WTC11 (cell line): ENCODE data around the gene ATXN2L. TPM values are rescaled to one million over a fixed set of nuclear protein-coding genes. Genes with fewer than 3 reads are reported as not detected.

Experiments
- ATAC-seq: fragments of 200-7000 bp; cut with Tn5 transposase; 2 replicates; pipeline ENCODE4 v1.10.0; 2021; ENCODE audit warnings: mild to moderate bottlenecking, moderate library complexity
- CTCF ChIA-PET: fragments of 300-600 bp; sonication (Branson Sonifier 250); formaldehyde crosslinking; loops from one replicate; lab custom pipeline; 2021; ENCODE audit warnings: antibody characterized with exemption; lab: Charles Lee
- POLR2A ChIA-PET: fragments of 350-600 bp; sonication (Branson Sonifier 250); formaldehyde crosslinking; loops from one replicate; lab custom pipeline; 2021; ENCODE audit warnings: antibody characterized with exemption; lab: Charles Lee
- DNase-seq: peaks from one replicate; pipeline ENCODE4 v3.0.0; 2021; ENCODE audit warnings: low spot score
- H3K27ac Mint-ChIP-seq: 2 replicates; pipeline ENCODE4 v1.8.0; 2021; ENCODE audit warnings: mixed read lengths
- H3K27me3 Mint-ChIP-seq: 2 replicates; pipeline ENCODE4 v1.8.0; 2021; ENCODE audit warnings: low read depth, mild to moderate bottlenecking, moderate library complexity, mixed read lengths
- H3K36me3 Mint-ChIP-seq: 2 replicates; pipeline ENCODE4 v1.8.0; 2021; ENCODE audit warnings: mixed read lengths
- H3K4me1 Mint-ChIP-seq: 2 replicates; pipeline ENCODE4 v1.8.0; 2022; ENCODE audit warnings: mixed read lengths
- H3K4me3 Mint-ChIP-seq: 2 replicates; pipeline ENCODE4 v1.8.0; 2021; ENCODE audit warnings: mild to moderate bottlenecking, moderate library complexity, mixed read lengths
- H3K9me3 Mint-ChIP-seq: 2 replicates; pipeline ENCODE4 v1.8.0; 2021; ENCODE audit warnings: mixed read lengths
- ARID4B ChIP-seq: sonication (generic); formaldehyde crosslinking; IDR thresholded peaks from 2 replicates; pipeline ENCODE4 v1.8.0; 2023; ENCODE audit warnings: missing genetic modification reagents, mild to moderate bottlenecking, borderline replicate concordance
- CBFB ChIP-seq: sonication (generic); formaldehyde crosslinking; IDR thresholded peaks from 2 replicates; pipeline ENCODE4 v1.8.1; 2022; ENCODE audit warnings: mild to moderate bottlenecking, low read depth, missing genetic modification reagents
- JUN ChIP-seq: sonication (generic); formaldehyde crosslinking; IDR thresholded peaks from 2 replicates; pipeline ENCODE4 v1.8.0; 2023; ENCODE audit warnings: mild to moderate bottlenecking, missing genetic modification reagents
- NFE2L1 ChIP-seq: sonication (generic); formaldehyde crosslinking; IDR thresholded peaks from 2 replicates; pipeline ENCODE4 v1.8.1; 2023; ENCODE audit warnings: missing genetic modification reagents
- NFYB ChIP-seq: sonication (generic); formaldehyde crosslinking; conservative IDR thresholded peaks from 2 replicates; pipeline ENCODE4 v1.8.0; 2022; ENCODE audit warnings: low read depth, missing genetic modification reagents
- NR1H2 ChIP-seq: sonication (generic); formaldehyde crosslinking; IDR thresholded peaks from 2 replicates; pipeline ENCODE4 v1.9.0; 2021; ENCODE audit warnings: mild to moderate bottlenecking, moderate library complexity, missing genetic modification reagents
- PRRX2 ChIP-seq: fragments of 250-450 bp; sonication (Bioruptor Pico); IDR thresholded peaks from 2 replicates; pipeline ENCODE4 v1.8.0; 2021; ENCODE audit warnings: mild to moderate bottlenecking
- SP1 ChIP-seq: sonication (generic); formaldehyde crosslinking; conservative IDR thresholded peaks from 2 replicates; pipeline ENCODE4 v1.8.1; 2022; ENCODE audit warnings: missing genetic modification reagents
- ZNF263 ChIP-seq: sonication (generic); formaldehyde crosslinking; IDR thresholded peaks from 2 replicates; pipeline ENCODE4 v1.8.1; 2022; ENCODE audit warnings: low read depth, mild to moderate bottlenecking, moderate library complexity, missing genetic modification reagents
- ZNF317 ChIP-seq: sonication (generic); formaldehyde crosslinking; IDR thresholded peaks from 2 replicates; pipeline ENCODE4 v1.8.1; 2023; ENCODE audit warnings: low read depth, mild to moderate bottlenecking, moderate library complexity, missing genetic modification reagents, borderline replicate concordance
- ZNF512 ChIP-seq: sonication (generic); formaldehyde crosslinking; IDR thresholded peaks from 2 replicates; pipeline ENCODE4 v1.8.1; 2022; ENCODE audit warnings: missing genetic modification reagents, borderline replicate concordance
- microRNA-seq: library from miRNA; unstranded; fragments of <30 nt; microRNA quantifications from one replicate; pipeline ENCODE4 v1.2.0, GENCODE V29; 2022; ENCODE audit warnings: borderline number of aligned reads
- total RNA-seq: library from RNA; stranded (reverse); gene quantifications from 3 replicates; pipeline ENCODE4 v1.2.3, GENCODE V29; 2021
- TF ChIP-seq, protein P1 (sequence below): sonication (generic); formaldehyde crosslinking; IDR thresholded peaks from 2 replicates; pipeline ENCODE4 v1.8.0; 2022; ENCODE audit warnings: mild to moderate bottlenecking, missing genetic modification reagents
- TF ChIP-seq, protein P2 (sequence below): fragments of 250-450 bp; sonication (Bioruptor Pico); IDR thresholded peaks from 2 replicates; pipeline ENCODE4 v1.9.0; 2021; ENCODE audit warnings: mild to moderate bottlenecking, borderline replicate concordance

Gene ATXN2L
- total RNA-seq, 1 experiment from 2014 or later, result 243 TPM

DNA sequence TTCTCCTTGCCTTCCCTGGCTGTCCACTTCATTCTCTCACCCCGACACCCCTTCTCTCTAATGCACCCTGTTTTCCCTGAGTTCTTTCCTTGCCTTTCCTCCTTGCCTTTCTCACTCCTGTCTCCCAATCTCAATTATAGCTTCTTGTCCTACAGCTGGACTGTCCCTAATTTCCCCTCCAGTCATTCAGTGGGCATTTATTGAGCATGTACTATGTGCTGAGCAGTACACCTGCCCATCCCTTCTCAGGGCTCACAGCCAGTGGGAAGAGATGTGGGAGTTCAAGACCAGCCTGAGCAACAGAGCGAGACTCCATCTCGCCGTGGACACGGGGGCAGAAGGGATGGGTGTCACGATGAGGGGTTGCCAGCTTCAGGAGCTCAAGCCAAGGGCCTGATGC is 61.2 kb downstream of the ATXN2L start:
- POLR2A ChIA-PET, result no interaction called here
- DNase-seq (no peak), ATAC-seq (no peak)
- no peaks in the 10 kb centered on the region for H3K9me3 Mint-ChIP-seq
- CTCF ChIA-PET, result interaction anchor here (0.5 kb wide), 2 partner anchors 26 to 759 kb away, joined by 3 to 5 read pairs; no protein-coding TSS in a partner anchor
- peak overlapping the region; percentile 39; the same call in 1 of the 2 replicates for H3K27ac Mint-ChIP-seq
- H3K4me1 Mint-ChIP-seq, result peaks cover 26% of the 10 kb centered on the region
- H3K4me3 Mint-ChIP-seq, result no peak overlapping the region
- peaks cover 28% of the 10 kb centered on the region for H3K27me3 Mint-ChIP-seq
- H3K36me3 Mint-ChIP-seq, result no peaks in the 10 kb centered on the region
- no peak for TF ChIP-seq NFE2L1 (CRISPR knock-in tag)
- no peak for TF ChIP-seq CBFB (CRISPR knock-in tag)
- TF ChIP-seq NR1H2 (CRISPR knock-in tag), result no peak
- no peak for TF ChIP-seq SP1 (CRISPR knock-in tag)
- no peak for TF ChIP-seq ZNF512 (CRISPR knock-in tag)
- TF ChIP-seq JUN (CRISPR knock-in tag), result no peak
- TF ChIP-seq, protein P1, sequence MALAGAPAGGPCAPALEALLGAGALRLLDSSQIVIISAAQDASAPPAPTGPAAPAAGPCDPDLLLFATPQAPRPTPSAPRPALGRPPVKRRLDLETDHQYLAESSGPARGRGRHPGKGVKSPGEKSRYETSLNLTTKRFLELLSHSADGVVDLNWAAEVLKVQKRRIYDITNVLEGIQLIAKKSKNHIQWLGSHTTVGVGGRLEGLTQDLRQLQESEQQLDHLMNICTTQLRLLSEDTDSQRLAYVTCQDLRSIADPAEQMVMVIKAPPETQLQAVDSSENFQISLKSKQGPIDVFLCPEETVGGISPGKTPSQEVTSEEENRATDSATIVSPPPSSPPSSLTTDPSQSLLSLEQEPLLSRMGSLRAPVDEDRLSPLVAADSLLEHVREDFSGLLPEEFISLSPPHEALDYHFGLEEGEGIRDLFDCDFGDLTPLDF (CRISPR knock-in tag), result no peak
- no peak for TF ChIP-seq ZNF263 (CRISPR knock-in tag)
- TF ChIP-seq PRRX2, result no peak
- no peak for TF ChIP-seq ARID4B (CRISPR knock-in tag)
- TF ChIP-seq, protein P2, sequence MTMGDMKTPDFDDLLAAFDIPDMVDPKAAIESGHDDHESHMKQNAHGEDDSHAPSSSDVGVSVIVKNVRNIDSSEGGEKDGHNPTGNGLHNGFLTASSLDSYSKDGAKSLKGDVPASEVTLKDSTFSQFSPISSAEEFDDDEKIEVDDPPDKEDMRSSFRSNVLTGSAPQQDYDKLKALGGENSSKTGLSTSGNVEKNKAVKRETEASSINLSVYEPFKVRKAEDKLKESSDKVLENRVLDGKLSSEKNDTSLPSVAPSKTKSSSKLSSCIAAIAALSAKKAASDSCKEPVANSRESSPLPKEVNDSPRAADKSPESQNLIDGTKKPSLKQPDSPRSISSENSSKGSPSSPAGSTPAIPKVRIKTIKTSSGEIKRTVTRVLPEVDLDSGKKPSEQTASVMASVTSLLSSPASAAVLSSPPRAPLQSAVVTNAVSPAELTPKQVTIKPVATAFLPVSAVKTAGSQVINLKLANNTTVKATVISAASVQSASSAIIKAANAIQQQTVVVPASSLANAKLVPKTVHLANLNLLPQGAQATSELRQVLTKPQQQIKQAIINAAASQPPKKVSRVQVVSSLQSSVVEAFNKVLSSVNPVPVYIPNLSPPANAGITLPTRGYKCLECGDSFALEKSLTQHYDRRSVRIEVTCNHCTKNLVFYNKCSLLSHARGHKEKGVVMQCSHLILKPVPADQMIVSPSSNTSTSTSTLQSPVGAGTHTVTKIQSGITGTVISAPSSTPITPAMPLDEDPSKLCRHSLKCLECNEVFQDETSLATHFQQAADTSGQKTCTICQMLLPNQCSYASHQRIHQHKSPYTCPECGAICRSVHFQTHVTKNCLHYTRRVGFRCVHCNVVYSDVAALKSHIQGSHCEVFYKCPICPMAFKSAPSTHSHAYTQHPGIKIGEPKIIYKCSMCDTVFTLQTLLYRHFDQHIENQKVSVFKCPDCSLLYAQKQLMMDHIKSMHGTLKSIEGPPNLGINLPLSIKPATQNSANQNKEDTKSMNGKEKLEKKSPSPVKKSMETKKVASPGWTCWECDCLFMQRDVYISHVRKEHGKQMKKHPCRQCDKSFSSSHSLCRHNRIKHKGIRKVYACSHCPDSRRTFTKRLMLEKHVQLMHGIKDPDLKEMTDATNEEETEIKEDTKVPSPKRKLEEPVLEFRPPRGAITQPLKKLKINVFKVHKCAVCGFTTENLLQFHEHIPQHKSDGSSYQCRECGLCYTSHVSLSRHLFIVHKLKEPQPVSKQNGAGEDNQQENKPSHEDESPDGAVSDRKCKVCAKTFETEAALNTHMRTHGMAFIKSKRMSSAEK (CRISPR knock-in tag), result no peak
- no peak for TF ChIP-seq ZNF317 (CRISPR knock-in tag)
- no peak for TF ChIP-seq NFYB (CRISPR knock-in tag)

Small RNAs within 50 kb of the gene (microRNA-seq; reads per million reads assigned to microRNA genes)
- gene MIR4721, result not detected

Other genes starting within 250 kb of the ATXN2L start
- 0.35 to 0.87 TPM (median 0.55 TPM) in 3 replicates for gene SULT1A2, start 225.9 kb upstream of the ATXN2L start, total RNA-seq
- gene SULT1A1, start 213.0 kb upstream of the ATXN2L start, total RNA-seq, result 3.2 to 5.6 TPM (median 5.4 TPM) in 3 replicates
- 1.1 to 2.1 TPM (median 1.3 TPM) in 3 replicates for gene NPIPB8, start 184.9 kb upstream of the ATXN2L start, total RNA-seq
- gene EIF3C, start 111.5 kb upstream of the ATXN2L start, total RNA-seq, result 728 to 868 TPM (median 730 TPM) in 3 replicates
- 1.4 to 2.5 TPM (median 1.5 TPM) in 3 replicates for gene NPIPB9, start 71.2 kb upstream of the ATXN2L start, total RNA-seq
- 233 to 296 TPM (median 252 TPM) in 3 replicates for gene TUFM, start 23.3 kb downstream of the ATXN2L start, total RNA-seq
- gene SH2B1, start 40.8 kb downstream of the ATXN2L start, total RNA-seq, result 51.6 to 55.3 TPM (median 53.1 TPM) in 3 replicates
- gene ATP2A1, start 55.5 kb downstream of the ATXN2L start, total RNA-seq, result 4.7 to 6.4 TPM (median 5.6 TPM) in 3 replicates
- gene RABEP2, start 102.2 kb downstream of the ATXN2L start, total RNA-seq, result 16.5 to 24.0 TPM (median 22.6 TPM) in 3 replicates
- 0.90 to 2.5 TPM (median 2.5 TPM) in 3 replicates for gene CD19, start 109.0 kb downstream of the ATXN2L start, total RNA-seq
- 60.7 to 66.6 TPM (median 64.0 TPM) in 3 replicates for gene NFATC2IP, start 127.9 kb downstream of the ATXN2L start, total RNA-seq
- gene SPNS1, start 151.8 kb downstream of the ATXN2L start, total RNA-seq, result 52.4 to 64.4 TPM (median 54.0 TPM) in 3 replicates
- 2.0 to 5.6 TPM (median 3.5 TPM) in 3 replicates for gene LAT, start 162.1 kb downstream of the ATXN2L start, total RNA-seq